HepG2 (cell line): Measurements from ENCODE around the gene TOPORS. TPM values are rescaled to one million over a fixed set of nuclear protein-coding genes. Genes with fewer than 3 reads are reported as not detected.
A peak's percentile ranks its signal among the peaks of the same experiment; 100 is the strongest.

Source experiments
- BHLHE40 ChIP-seq: IDR thresholded peaks from 2 replicates; pipeline ENCODE4 v1.6.1; 2011; ENCODE audit warnings: low read length, improper control_type of control experiment
- DPF2 ChIP-seq: sonication (generic); formaldehyde crosslinking; IDR thresholded peaks from 2 replicates; pipeline ENCODE4 v1.4.0; 2020; ENCODE audit warnings: mild to moderate bottlenecking, low read depth, missing genetic modification reagents, borderline replicate concordance
- EP300 ChIP-seq, 3 experiments: sonication (generic) in 1 of 3; formaldehyde crosslinking in 1 of 3; IDR thresholded peaks; 2 replicates each; pipeline versions ENCODE4 v1.5.1 to v1.6.1; 2011 to 2020; ENCODE audit warnings: low read depth in 2 of 3, low read length in 2 of 3, borderline replicate concordance in 1 of 3, improper control_type of control experiment in 1 of 3, mild to moderate bottlenecking in 1 of 3, missing genetic modification reagents in 1 of 3, moderate library complexity in 1 of 3
- MATR3 ChIP-seq: sonication (generic); formaldehyde crosslinking; IDR thresholded peaks from 2 replicates; pipeline ENCODE4 v1.4.0; 2020; ENCODE audit warnings: missing genetic modification reagents
- RARG ChIP-seq: sonication (generic); formaldehyde crosslinking; IDR thresholded peaks from 2 replicates; pipeline ENCODE4 v1.4.0; 2020; ENCODE audit warnings: low read depth, mild to moderate bottlenecking, missing genetic modification reagents
- TGIF2 ChIP-seq: IDR thresholded peaks from 2 replicates; pipeline ENCODE4 v1.6.1; 2016; ENCODE audit warnings: control low read depth, missing compliant biosample characterization
- TMF1 ChIP-seq: sonication (generic); formaldehyde crosslinking; IDR thresholded peaks from 2 replicates; pipeline ENCODE4 v1.8.1; 2022; ENCODE audit warnings: low read depth, missing genetic modification reagents
- ZNF331 ChIP-seq: sonication (generic); formaldehyde crosslinking; IDR thresholded peaks from 2 replicates; pipeline ENCODE4 v1.4.0; 2020; ENCODE audit warnings: missing genetic modification reagents
- ZNF468 ChIP-seq: sonication (generic); formaldehyde crosslinking; IDR thresholded peaks from 2 replicates; pipeline ENCODE4 v1.8.0; 2022; ENCODE audit warnings: mild to moderate bottlenecking, moderate library complexity, missing genetic modification reagents
- ZNF530 ChIP-seq: sonication (generic); formaldehyde crosslinking; IDR thresholded peaks from 2 replicates; pipeline ENCODE4 v1.5.0; 2020; ENCODE audit warnings: low read depth, mild to moderate bottlenecking, missing genetic modification reagents
- ZNF549 ChIP-seq: sonication (generic); formaldehyde crosslinking; IDR thresholded peaks from 2 replicates; pipeline ENCODE4 v1.5.0; 2020; ENCODE audit warnings: missing genetic modification reagents
- ZNF713 ChIP-seq: sonication (generic); formaldehyde crosslinking; IDR thresholded peaks from 2 replicates; pipeline ENCODE4 v1.4.0; 2020; ENCODE audit warnings: mild to moderate bottlenecking, missing genetic modification reagents
- ZSCAN9 ChIP-seq: IDR thresholded peaks from 2 replicates; pipeline ENCODE4 v1.6.1; 2016; ENCODE audit warnings: borderline replicate concordance
- polyA plus RNA-seq, 8 experiments: library from polyadenylated mRNA; depleted of rRNA in 3 of 8; stranded (reverse) in 7 of 8; unstranded in 1 of 8; fragments of >200 nt; fragmentation: Illumina TruSeq in 4 of 8; extraction: Trizol in 4 of 8; gene quantifications; 2 replicates each; pipeline versions ENCODE4 v1.2.1 to v1.2.3, GENCODE V29; 2011 to 2016; ENCODE audit warnings: low read depth in 4 of 8, missing spikeins in 1 of 8, mixed read lengths in 1 of 8; ENCODE audit not compliant: insufficient read depth in 1 of 8
- total RNA-seq, 5 experiments: library from RNA; depleted of rRNA; stranded (reverse); fragments of >200 nt; fragmentation: Illumina TruSeq; extraction: Trizol; gene quantifications; 2 replicates each; pipeline ENCODE4 v1.2.3, GENCODE V29; 2016; ENCODE audit warnings: low read depth in 1 of 5
- TF ChIP-seq, protein P1 (sequence below): IDR thresholded peaks from 2 replicates; pipeline ENCODE4 v1.4.0; 2020; ENCODE audit warnings: mild to moderate bottlenecking, missing genetic modification reagents
- TF ChIP-seq, protein P2 (sequence below): sonication (generic); formaldehyde crosslinking; IDR thresholded peaks from 2 replicates; pipeline ENCODE4 v1.4.0; 2020; ENCODE audit warnings: mild to moderate bottlenecking, missing genetic modification reagents
- TF ChIP-seq, protein P3 (sequence below): sonication (generic); formaldehyde crosslinking; IDR thresholded peaks from 2 replicates; pipeline ENCODE4 v1.8.0; 2022; ENCODE audit warnings: mild to moderate bottlenecking, missing genetic modification reagents, moderate library complexity
- TF ChIP-seq, protein P4 (sequence below): sonication (generic); formaldehyde crosslinking; IDR thresholded peaks from 2 replicates; pipeline ENCODE4 v1.4.0; 2020; ENCODE audit warnings: missing genetic modification reagents
- TF ChIP-seq, protein P5 (sequence below): sonication (generic); formaldehyde crosslinking; IDR thresholded peaks from 2 replicates; pipeline ENCODE4 v1.4.0; 2020; ENCODE audit warnings: missing genetic modification reagents, borderline replicate concordance

Gene TOPORS
- total and polyA plus RNA-seq, 2 of the 13 experiments (the other 11 are each of a cell fraction or from before 2014, with no cell fraction given): 6.8 to 19.6 TPM

DNA sequence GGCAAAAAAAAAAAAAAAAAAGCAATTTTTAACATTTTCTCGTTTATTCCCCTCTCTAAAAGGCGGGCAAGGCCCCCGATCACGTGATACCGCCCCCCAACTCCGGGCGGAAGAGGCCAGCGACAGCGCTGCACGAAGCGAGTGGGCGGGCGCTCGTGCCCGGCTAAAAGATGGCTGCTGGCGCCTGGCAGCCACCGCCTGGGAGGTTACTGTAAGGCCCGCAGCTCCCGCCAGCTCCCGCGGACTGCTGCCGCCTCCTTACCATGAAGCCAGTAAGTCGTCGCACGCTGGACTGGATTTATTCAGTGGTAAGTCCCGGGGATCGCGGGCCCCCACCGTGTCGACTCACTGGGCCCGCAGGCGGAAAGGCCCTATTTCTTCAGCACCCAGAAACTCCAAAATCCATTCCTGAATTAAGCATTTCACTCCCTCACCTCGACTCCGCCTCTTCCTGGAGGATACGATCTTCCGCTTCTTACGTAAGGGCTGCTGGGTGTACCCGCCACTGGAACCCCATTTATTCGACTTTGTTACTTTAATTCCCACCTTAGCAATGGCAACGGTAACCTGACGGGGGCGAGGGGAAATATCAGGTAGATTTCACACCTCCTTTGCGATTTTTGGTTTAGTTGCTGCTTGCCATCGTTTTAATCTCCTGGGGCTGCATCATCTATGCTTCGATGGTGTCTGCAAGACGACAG, at the start of gene TOPORS, which contains the start of gene SMIM27 (continued):
- TF ChIP-seq, protein P1, sequence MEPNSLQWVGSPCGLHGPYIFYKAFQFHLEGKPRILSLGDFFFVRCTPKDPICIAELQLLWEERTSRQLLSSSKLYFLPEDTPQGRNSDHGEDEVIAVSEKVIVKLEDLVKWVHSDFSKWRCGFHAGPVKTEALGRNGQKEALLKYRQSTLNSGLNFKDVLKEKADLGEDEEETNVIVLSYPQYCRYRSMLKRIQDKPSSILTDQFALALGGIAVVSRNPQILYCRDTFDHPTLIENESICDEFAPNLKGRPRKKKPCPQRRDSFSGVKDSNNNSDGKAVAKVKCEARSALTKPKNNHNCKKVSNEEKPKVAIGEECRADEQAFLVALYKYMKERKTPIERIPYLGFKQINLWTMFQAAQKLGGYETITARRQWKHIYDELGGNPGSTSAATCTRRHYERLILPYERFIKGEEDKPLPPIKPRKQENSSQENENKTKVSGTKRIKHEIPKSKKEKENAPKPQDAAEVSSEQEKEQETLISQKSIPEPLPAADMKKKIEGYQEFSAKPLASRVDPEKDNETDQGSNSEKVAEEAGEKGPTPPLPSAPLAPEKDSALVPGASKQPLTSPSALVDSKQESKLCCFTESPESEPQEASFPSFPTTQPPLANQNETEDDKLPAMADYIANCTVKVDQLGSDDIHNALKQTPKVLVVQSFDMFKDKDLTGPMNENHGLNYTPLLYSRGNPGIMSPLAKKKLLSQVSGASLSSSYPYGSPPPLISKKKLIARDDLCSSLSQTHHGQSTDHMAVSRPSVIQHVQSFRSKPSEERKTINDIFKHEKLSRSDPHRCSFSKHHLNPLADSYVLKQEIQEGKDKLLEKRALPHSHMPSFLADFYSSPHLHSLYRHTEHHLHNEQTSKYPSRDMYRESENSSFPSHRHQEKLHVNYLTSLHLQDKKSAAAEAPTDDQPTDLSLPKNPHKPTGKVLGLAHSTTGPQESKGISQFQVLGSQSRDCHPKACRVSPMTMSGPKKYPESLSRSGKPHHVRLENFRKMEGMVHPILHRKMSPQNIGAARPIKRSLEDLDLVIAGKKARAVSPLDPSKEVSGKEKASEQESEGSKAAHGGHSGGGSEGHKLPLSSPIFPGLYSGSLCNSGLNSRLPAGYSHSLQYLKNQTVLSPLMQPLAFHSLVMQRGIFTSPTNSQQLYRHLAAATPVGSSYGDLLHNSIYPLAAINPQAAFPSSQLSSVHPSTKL: peak; percentile 70
- TF ChIP-seq TMF1: peak; percentile 56; the same call in 1 of the 2 replicates
- no peak for TF ChIP-seq MATR3
- TF ChIP-seq ZNF331 (CRISPR knock-in tag): peak; percentile 60
- TF ChIP-seq ZNF530: no peak
- peak; percentile 70 for TF ChIP-seq BHLHE40
- TF ChIP-seq, protein P2, sequence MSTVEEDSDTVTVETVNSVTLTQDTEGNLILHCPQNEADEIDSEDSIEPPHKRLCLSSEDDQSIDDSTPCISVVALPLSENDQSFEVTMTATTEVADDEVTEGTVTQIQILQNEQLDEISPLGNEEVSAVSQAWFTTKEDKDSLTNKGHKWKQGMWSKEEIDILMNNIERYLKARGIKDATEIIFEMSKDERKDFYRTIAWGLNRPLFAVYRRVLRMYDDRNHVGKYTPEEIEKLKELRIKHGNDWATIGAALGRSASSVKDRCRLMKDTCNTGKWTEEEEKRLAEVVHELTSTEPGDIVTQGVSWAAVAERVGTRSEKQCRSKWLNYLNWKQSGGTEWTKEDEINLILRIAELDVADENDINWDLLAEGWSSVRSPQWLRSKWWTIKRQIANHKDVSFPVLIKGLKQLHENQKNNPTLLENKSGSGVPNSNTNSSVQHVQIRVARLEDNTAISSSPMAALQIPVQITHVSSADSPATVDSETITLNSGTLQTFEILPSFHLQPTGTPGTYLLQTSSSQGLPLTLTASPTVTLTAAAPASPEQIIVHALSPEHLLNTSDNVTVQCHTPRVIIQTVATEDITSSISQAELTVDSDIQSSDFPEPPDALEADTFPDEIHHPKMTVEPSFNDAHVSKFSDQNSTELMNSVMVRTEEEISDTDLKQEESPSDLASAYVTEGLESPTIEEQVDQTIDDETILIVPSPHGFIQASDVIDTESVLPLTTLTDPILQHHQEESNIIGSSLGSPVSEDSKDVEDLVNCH (CRISPR knock-in tag): 0 out of 2 replicates have a peak, but pooled peaks have one; percentile 58
- TF ChIP-seq TGIF2 (CRISPR knock-in tag): no peak
- peak; percentile 83; the same call in 1 of the 2 replicates for TF ChIP-seq ZSCAN9 (CRISPR knock-in tag)
- TF ChIP-seq, protein P3, sequence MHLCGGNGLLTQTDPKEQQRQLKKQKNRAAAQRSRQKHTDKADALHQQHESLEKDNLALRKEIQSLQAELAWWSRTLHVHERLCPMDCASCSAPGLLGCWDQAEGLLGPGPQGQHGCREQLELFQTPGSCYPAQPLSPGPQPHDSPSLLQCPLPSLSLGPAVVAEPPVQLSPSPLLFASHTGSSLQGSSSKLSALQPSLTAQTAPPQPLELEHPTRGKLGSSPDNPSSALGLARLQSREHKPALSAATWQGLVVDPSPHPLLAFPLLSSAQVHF (CRISPR knock-in tag): no peak
- no peak for TF ChIP-seq ZNF468 (CRISPR knock-in tag)
- no peak for TF ChIP-seq DPF2 (CRISPR knock-in tag)
- TF ChIP-seq, protein P4, sequence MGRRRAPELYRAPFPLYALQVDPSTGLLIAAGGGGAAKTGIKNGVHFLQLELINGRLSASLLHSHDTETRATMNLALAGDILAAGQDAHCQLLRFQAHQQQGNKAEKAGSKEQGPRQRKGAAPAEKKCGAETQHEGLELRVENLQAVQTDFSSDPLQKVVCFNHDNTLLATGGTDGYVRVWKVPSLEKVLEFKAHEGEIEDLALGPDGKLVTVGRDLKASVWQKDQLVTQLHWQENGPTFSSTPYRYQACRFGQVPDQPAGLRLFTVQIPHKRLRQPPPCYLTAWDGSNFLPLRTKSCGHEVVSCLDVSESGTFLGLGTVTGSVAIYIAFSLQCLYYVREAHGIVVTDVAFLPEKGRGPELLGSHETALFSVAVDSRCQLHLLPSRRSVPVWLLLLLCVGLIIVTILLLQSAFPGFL: no peak
- no peak for TF ChIP-seq ZNF549 (CRISPR knock-in tag)
- no peak for TF ChIP-seq RARG (CRISPR knock-in tag)
- TF ChIP-seq EP300 (IDR thresholded peaks at IDR 0.05; ENCODE audit: low read depth in 2 of 2, low read length in 2 of 2): peak in 1 of 2 experiments; percentile 15; a peak in 1 of 4 replicates
- no peak for TF ChIP-seq EP300 (CRISPR knock-in tag; IDR thresholded peaks at IDR 0.05; ENCODE audit: borderline replicate concordance)
- TF ChIP-seq, protein P5, sequence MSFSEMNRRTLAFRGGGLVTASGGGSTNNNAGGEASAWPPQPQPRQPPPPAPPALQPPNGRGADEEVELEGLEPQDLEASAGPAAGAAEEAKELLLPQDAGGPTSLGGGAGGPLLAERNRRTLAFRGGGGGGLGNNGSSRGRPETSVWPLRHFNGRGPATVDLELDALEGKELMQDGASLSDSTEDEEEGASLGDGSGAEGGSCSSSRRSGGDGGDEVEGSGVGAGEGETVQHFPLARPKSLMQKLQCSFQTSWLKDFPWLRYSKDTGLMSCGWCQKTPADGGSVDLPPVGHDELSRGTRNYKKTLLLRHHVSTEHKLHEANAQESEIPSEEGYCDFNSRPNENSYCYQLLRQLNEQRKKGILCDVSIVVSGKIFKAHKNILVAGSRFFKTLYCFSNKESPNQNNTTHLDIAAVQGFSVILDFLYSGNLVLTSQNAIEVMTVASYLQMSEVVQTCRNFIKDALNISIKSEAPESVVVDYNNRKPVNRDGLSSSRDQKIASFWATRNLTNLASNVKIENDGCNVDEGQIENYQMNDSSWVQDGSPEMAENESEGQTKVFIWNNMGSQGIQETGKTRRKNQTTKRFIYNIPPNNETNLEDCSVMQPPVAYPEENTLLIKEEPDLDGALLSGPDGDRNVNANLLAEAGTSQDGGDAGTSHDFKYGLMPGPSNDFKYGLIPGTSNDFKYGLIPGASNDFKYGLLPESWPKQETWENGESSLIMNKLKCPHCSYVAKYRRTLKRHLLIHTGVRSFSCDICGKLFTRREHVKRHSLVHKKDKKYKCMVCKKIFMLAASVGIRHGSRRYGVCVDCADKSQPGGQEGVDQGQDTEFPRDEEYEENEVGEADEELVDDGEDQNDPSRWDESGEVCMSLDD (CRISPR knock-in tag): 0 out of 2 replicates have a peak, but pooled peaks have one; percentile 16
- TF ChIP-seq ZNF713 (CRISPR knock-in tag): no peak
